GF-D8 (cell line): ENCODE data around the gene WHAMM.
"Not testable (repeated sequence)": the region's sequence is repeated elsewhere in the genome, so short reads cannot be mapped to it uniquely, and the experiment has no call there.

Experiments used
- DNase-seq: peaks from one replicate; lab custom pipeline; 2025; lab: John Stamatoyannopoulos, UW

WHAMM gene

DNA sequence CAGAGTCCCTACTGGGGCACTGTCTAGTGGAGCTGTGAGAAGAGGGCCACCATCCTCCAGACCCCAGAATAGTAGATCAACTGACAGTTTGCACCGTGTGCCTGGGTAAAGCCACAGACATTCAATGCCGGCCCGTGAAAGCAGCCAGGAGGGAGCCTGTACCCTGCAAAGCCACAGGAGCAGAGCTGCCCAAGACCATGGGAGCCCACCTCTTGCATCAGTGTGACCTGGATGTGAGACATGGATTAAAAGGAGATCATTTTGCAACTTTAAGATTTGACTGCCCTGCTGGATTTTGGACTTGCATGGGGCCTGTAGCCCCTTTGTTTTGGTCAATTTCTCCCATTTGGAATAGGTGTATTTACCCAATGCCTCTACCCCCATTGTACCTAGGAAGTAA lies 56.6 kb downstream of the WHAMM start:
- not testable (repeated sequence) for DNase-seq

GRCh38 chr15:82870727-82871320 lies 61.4 kb downstream of the WHAMM start:
- no peak for DNase-seq

GRCh38 chr15:82871358-82871757 lies 61.9 kb downstream of the WHAMM start:
- DNase-seq: no peak

DNA sequence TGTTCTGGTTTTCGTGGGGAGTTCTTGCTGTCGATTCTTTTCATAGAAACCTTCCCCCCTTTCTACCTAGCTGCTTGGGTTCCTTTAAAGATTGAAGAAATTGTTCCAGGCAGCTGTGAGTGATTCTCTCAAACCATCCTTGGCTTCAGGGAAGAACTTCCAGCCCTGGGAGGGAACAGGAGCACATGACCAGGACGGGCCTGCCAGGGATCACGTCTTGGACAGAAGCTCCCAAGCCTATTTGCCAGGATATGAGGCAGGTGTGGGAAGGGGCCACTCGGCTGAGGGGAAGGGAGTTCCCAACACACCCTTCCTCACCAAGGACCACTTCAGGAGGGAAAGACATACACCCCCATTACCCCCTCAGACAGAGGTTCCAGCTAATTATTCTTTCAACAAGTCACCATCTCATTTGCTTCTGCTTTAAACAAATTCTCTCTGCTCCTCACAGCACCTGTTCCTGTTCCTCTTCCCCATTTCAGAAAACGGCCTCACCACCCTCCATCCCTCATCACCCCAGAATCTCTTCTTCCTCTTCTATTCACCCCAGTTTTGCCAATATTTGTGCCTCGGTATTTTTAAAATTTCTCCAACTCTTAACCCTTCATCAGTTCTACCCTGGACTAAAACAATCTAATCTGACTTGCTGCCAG lies 62.5 kb downstream of the WHAMM start:
- DNase-seq: no peak

GRCh38 chr15:82873000-82873680 lies 63.7 kb downstream of the WHAMM start:
- no peak for DNase-seq

DNA sequence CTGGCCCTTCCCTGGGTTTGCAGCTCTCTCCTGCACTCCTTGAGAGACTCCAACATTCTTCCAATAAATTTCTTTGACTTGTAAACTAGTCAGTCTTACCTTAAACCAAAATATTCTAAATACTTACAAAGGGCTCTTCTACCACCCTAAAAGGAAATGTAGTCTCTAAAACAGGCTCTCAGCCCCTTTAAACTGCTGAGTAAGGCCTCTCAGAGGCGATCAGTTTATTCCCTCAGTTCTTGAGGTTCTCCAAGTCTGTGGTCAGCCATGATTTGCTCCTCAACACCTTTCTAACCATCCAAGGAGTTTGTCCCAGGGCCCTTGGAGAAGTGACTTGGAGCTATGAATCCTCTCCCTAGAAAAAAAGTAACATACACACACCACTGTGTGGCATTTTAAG lies 64.8 kb downstream of the WHAMM start:
- no peak for DNase-seq

DNA sequence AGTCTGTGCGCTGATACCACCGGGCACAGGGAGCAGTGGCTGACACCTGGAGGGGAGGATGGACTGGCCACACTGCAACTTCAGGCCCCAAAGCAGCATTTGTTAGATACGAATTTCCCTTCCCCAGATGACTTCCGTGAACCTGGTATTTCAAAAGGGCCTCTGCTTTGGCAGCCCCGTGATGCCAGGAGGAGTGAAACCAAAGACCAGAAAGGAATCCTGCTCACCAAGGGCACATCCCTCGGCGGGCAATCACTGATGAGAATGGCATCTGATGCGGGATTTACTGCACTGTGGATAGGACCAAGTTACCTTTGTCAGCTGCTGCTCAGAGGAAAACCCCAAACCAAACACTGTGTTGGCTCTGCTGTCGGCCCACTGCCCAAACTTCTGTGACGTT lies 65.5 kb downstream of the WHAMM start:
- DNase-seq: no peak

- DNase-seq: no peak
Observed at GRCh38 chr15:82875411-82876003, 66.1 kb downstream of the WHAMM start.

- no peak for DNase-seq
Observed at GRCh38 chr15:82877825-82878224, 68.4 kb downstream of the WHAMM start.

DNA sequence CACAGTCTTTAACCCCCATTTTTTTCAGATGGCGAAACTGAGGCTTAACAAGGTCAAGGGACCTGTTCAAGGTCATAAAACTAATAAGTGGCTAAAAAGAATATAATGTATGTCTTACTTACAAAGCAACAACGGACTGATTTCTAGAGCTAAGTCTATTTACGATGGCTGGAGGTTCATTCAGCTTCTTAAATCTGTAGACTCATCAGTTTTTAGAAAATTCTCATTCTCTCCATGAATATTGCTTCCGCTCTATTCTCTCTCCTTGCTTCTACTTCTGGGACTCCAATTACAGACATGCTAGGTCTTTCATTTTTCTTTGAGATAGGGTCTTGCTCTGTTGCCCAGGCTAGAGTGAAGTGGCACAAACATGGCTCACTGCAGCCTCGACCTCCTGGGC lies 68.9 kb downstream of the WHAMM start:
- DNase-seq: no peak

DNA sequence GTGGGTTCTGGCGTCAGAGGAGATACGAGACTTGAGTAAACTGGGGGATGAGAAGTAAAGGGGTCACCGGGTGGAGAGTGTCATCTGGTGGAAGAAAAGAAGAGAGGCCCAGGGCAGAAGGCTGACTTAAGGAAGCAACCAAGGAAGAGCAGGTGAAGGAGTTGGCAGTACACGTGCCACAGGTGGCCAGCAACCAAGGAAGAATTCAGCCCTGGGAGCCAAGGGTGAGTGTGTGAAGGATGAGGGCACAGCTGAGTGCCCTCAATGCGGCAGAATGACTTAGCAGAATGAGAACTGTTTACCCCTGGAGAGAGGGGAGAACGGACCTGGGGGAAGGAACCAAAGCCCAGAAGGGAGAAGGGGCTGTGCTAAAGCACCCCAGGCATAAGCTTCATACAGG lies 71.3 kb downstream of the WHAMM start:
- DNase-seq: no peak

DNA sequence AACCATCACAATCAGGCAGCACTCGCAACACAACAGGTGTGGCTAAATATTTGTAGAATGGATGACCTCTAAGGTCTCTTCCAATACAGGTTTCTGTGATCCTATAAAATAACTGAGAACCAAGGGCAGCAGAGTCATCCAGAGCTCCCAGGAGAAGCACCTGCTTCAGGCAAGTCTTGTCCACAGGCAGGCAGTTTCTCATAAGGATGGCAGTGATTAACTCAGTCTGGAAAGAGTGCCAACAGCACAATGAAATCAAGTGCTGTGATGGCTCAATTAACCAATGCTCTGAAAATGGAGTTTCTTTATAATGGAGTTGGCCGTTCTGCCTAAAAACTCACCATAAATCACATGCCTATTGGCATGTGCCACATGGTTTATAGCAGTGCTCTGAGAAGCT lies 72.3 kb downstream of the WHAMM start:
- no peak for DNase-seq

DNA sequence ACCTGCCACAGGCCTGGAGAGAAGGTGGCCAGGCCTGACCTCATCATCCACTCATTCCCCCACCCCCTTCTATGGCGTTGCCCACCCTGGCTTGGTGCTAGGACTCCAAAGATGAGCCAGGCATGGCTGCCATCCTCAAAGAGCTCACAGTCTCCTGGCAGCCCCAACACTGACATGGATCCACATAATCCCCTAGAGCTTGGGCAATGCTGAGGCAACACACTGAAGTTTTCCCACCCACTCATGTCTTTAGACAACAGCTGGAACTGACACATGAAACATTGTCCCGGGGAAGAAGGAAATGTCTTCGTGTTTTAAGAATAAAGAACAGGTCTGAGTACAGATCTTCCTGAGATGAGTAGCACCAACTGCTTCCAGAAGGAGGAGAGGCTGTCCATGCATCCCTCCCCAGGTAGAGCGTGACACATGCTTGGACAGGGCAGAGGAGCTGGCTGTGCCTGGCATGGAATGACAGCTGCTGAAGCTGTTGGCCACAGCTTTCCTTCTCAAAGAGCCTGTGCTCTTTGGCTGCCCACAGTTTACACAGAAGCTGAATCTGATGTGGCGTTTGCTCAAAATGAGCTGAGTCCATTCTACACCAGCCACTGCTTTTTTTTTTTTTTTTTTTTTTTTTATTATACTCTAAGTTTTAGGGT lies 73.0 kb downstream of the WHAMM start:
- no peak for DNase-seq
